ENCODE measurements around the gene XRN2.

- no peak for TF ChIP-seq CTCF (conservative IDR thresholded peaks at IDR 0.05; ENCODE audit: low read depth, low read length)
- TF ChIP-seq EZH2 (IDR thresholded peaks at IDR 0.05; ENCODE audit: low read length, unreplicated experiment): no peak
- no peak for TF ChIP-seq EZH2phosphoT487 (IDR thresholded peaks at IDR 0.05; ENCODE audit: borderline replicate concordance, low read length)
Observed at GRCh38 chr20:21435576-21435975, 132.4 kb downstream of the XRN2 start.

Data from PC-3 (cell line).